HFF-Myc (cell line): Measurements from ENCODE around the gene CRYL1.

Experiments used
- DNase-seq: peaks from one replicate; pipeline ENCODE4 v3.0.0-alpha.2; 2011; ENCODE audit warnings: low read depth; ENCODE audit errors: extremely low read depth
- H3K4me3 ChIP-seq: replicated peaks from 2 replicates; pipeline ENCODE4 v1.5.1; 2011; ENCODE audit warnings: low read depth, mild to moderate bottlenecking, control low read depth, low read length
- TF ChIP-seq, protein P1 (sequence below): IDR thresholded peaks from 2 replicates; pipeline ENCODE4 v1.5.1; 2012; ENCODE audit warnings: mild to moderate bottlenecking, low read depth, low read length, control low read depth; ENCODE audit errors: missing control alignments

The CRYL1 gene

DNA sequence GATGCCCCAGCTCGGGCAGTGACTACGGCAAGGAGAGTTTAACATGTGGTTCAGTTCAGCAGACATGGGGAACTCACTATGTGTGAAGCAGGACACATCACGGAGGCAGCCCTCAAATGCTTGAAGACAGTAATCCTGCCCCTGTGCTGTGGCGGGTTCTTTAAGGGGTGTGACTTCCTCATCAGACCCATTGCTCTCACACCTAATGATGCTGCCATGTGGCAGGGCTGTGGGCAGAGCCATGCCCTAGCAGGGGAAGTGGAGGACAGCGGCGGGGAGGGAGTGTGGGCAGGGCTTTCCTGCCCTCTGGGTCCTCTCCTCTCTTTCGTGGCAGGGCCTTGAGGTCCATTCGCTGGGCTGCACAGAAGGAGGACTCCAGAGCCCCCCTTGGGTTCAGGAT is 162.5 kb downstream of the CRYL1 start:
- TF ChIP-seq, protein P1, sequence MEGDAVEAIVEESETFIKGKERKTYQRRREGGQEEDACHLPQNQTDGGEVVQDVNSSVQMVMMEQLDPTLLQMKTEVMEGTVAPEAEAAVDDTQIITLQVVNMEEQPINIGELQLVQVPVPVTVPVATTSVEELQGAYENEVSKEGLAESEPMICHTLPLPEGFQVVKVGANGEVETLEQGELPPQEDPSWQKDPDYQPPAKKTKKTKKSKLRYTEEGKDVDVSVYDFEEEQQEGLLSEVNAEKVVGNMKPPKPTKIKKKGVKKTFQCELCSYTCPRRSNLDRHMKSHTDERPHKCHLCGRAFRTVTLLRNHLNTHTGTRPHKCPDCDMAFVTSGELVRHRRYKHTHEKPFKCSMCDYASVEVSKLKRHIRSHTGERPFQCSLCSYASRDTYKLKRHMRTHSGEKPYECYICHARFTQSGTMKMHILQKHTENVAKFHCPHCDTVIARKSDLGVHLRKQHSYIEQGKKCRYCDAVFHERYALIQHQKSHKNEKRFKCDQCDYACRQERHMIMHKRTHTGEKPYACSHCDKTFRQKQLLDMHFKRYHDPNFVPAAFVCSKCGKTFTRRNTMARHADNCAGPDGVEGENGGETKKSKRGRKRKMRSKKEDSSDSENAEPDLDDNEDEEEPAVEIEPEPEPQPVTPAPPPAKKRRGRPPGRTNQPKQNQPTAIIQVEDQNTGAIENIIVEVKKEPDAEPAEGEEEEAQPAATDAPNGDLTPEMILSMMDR, result no peak
- no peak for DNase-seq
- no peak overlapping the region for H3K4me3 ChIP-seq

- TF ChIP-seq, protein P1, result no peak
- no peak for DNase-seq
- H3K4me3 ChIP-seq, result no peak overlapping the region
Observed at GRCh38 chr13:20362484-20363041, 163.1 kb downstream of the CRYL1 start.

GRCh38 chr13:20360835-20361412 is 164.7 kb downstream of the CRYL1 start:
- H3K4me3 ChIP-seq, result no peak overlapping the region
- DNase-seq, result no peak
- TF ChIP-seq, protein P1, result no peak

GRCh38 chr13:20360041-20360491 is 165.6 kb downstream of the CRYL1 start:
- no peak for DNase-seq
- TF ChIP-seq, protein P1, result no peak
- H3K4me3 ChIP-seq, result no peak overlapping the region

DNA sequence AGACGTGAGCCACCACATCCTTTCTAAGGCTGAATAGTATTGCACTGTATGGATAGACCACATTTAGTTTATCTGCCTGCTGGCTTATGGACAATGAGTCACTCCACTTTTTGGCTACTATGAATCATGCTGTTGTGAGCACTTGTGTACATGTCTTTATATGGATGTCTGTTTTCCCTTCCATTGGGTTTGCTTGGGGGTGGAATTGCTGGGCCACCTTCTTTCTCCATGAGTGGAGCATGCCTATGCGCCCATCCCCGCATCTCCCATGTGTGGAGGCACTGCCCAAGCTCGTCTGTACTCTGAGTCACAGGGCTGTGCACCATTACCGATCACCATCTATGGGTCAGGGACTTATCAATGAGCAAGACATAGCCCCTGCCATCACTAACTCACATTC is 166.3 kb downstream of the CRYL1 start:
- no peak overlapping the region for H3K4me3 ChIP-seq
- peak; percentile 93 for DNase-seq
- TF ChIP-seq, protein P1, result no peak

DNA sequence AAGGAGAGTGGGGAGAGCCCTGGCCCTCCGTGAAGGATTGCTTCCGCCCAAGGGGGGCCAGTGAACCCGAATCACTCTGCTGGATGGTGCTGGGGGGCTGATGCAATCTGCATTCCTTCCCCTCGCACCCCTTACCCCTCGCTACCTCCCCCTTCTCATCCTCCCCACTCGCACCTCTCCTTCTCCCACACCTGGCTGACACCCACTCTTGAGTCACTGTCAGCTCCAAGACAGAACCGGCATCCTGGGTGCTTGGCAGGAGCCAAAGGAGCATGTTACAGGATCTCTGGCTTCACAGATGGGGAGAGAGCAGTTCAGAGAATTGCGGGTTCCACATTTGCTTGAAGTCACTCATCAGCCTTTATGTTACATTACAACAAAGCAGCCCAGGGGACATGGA is 167.6 kb downstream of the CRYL1 start:
- TF ChIP-seq, protein P1, result no peak
- no peak overlapping the region for H3K4me3 ChIP-seq
- no peak for DNase-seq

- no peak for DNase-seq
- no peak overlapping the region for H3K4me3 ChIP-seq
- TF ChIP-seq, protein P1, result no peak
Observed at GRCh38 chr13:20356444-20356843, 169.2 kb downstream of the CRYL1 start.
